ENCODE measurements around the gene SLC6A17.

SLC6A17 gene

DNA sequence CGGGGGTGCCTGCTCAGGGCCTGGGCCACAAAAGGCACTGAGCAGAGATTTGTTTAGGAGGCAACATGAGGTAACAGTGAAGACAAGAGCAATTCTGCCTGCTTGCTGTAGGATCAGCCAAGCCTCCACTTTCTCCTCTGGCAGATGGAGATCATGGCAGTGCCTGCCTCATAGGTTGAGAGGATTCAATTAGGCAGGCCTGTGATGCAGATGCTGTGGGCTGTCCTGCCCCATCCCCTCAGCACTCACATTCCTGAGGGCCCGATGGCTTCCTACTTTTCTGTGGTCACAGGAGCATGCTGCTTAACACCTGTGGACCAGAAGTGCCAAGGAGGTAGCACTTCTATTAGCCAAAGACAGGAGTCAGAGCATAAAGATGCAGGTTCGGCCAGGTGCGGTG is 39.2 kb upstream of the SLC6A17 start:
- H3K9me3 ChIP-seq (ENCODE audit: severe bottlenecking), result no peaks in the 10 kb centered on the region
- H3K36me3 ChIP-seq (ENCODE audit: low read depth), result no peaks in the 10 kb centered on the region
- ATAC-seq (ENCODE audit: low read depth) (no peak), DNase-seq (ENCODE audit: low spot score) (no peak)
- TF ChIP-seq, protein P1, sequence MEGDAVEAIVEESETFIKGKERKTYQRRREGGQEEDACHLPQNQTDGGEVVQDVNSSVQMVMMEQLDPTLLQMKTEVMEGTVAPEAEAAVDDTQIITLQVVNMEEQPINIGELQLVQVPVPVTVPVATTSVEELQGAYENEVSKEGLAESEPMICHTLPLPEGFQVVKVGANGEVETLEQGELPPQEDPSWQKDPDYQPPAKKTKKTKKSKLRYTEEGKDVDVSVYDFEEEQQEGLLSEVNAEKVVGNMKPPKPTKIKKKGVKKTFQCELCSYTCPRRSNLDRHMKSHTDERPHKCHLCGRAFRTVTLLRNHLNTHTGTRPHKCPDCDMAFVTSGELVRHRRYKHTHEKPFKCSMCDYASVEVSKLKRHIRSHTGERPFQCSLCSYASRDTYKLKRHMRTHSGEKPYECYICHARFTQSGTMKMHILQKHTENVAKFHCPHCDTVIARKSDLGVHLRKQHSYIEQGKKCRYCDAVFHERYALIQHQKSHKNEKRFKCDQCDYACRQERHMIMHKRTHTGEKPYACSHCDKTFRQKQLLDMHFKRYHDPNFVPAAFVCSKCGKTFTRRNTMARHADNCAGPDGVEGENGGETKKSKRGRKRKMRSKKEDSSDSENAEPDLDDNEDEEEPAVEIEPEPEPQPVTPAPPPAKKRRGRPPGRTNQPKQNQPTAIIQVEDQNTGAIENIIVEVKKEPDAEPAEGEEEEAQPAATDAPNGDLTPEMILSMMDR (IDR thresholded peaks at IDR 0.05; ENCODE audit: poor library complexity, severe bottlenecking), result no peak
- H3K4me1 ChIP-seq (ENCODE audit: insufficient read depth, poor library complexity, severe bottlenecking), result no peaks in the 10 kb centered on the region
- no peaks in the 10 kb centered on the region for H3K27me3 ChIP-seq (ENCODE audit: insufficient read depth, poor library complexity, severe bottlenecking)
- H3K27ac ChIP-seq (ENCODE audit: poor library complexity, severe bottlenecking), result no peak overlapping the region
- H3K4me3 ChIP-seq (ENCODE audit: severe bottlenecking), result no peak overlapping the region

DNA sequence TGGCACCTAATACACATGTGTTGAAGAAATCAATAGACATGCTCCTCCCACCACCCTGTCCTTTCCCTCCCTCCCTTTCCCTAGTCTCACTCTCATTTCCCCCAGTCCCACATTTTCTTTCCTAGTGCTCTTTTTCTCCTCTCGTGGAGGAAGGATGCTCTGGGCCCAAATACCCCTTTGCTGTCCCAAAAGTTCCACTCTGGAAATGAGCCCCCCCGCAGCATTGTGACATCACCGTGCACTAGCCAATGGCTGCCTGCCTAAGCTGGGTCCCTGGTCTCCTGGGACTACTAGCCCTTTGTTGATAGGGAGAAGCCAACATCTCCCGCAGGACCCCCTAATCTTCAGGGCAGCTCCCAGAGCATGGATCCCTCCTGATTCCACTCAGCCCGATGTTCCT is 38.2 kb upstream of the SLC6A17 start, which contains the start of gene UBL4B:
Gene UBL4B, plus strand, starts transcription at position 301 of the 400 bp plus-strand sequence. Its CDS starts 92 bp downstream, at position 393.
- TF ChIP-seq, protein P1 (IDR thresholded peaks at IDR 0.05; ENCODE audit: poor library complexity, severe bottlenecking), result no peak
- no peak for ATAC-seq (ENCODE audit: low read depth)
- no peak within 1 kb of the TSS for H3K27ac ChIP-seq (ENCODE audit: poor library complexity, severe bottlenecking)
- no peaks in the 10 kb centered on the region for H3K36me3 ChIP-seq (ENCODE audit: low read depth)
- no peak for DNase-seq (ENCODE audit: low spot score)
- no peaks in the 10 kb centered on the region for H3K27me3 ChIP-seq (ENCODE audit: insufficient read depth, poor library complexity, severe bottlenecking)
- no peak within 1 kb of the TSS for H3K4me3 ChIP-seq (ENCODE audit: severe bottlenecking)
- H3K4me1 ChIP-seq (ENCODE audit: insufficient read depth, poor library complexity, severe bottlenecking), result no peaks in the 10 kb centered on the region
- H3K9me3 ChIP-seq (ENCODE audit: severe bottlenecking), result no peaks in the 10 kb centered on the region

DNA sequence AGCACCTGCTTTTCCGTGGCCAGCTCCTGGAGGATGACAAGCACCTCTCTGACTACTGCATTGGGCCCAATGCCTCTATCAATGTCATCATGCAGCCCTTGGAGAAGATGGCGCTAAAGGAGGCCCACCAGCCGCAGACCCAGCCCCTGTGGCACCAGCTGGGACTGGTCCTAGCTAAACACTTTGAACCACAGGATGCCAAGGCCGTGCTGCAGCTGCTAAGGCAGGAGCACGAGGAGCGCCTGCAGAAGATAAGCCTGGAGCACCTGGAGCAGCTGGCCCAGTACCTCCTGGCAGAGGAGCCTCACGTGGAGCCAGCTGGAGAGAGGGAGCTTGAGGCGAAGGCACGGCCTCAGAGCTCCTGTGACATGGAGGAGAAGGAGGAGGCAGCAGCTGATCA is 37.6 kb upstream of the SLC6A17 start:
- H3K9me3 ChIP-seq (ENCODE audit: severe bottlenecking), result no peaks in the 10 kb centered on the region
- no peaks in the 10 kb centered on the region for H3K4me1 ChIP-seq (ENCODE audit: insufficient read depth, poor library complexity, severe bottlenecking)
- no peaks in the 10 kb centered on the region for H3K27me3 ChIP-seq (ENCODE audit: insufficient read depth, poor library complexity, severe bottlenecking)
- H3K27ac ChIP-seq (ENCODE audit: poor library complexity, severe bottlenecking), result no peak overlapping the region
- no peak for DNase-seq (ENCODE audit: low spot score)
- TF ChIP-seq, protein P1 (IDR thresholded peaks at IDR 0.05; ENCODE audit: poor library complexity, severe bottlenecking), result no peak
- no peaks in the 10 kb centered on the region for H3K36me3 ChIP-seq (ENCODE audit: low read depth)
- no peak overlapping the region for H3K4me3 ChIP-seq (ENCODE audit: severe bottlenecking)
- ATAC-seq (ENCODE audit: low read depth), result no peak

DNA sequence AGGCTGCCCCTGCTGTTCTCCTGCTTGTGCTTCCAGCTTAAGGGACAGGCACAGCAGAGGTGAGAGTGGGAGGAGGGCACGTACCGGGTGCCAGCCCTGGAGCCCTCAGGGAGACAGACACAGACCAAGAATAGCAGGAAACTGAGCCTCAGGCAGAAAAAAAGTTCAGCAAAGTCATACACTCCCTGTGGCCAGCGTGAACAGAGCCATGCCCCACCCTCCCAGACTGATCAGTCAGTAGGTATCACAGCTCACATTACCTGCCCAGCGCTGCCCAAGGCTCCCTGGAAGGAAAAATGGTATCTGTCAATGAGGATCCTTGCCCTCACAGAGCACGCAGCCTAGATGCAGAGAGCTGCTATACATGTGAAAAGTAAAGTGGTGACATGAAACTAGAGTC is 36.7 kb upstream of the SLC6A17 start:
- ATAC-seq (ENCODE audit: low read depth) (peak; percentile 62), DNase-seq (ENCODE audit: low spot score) (no peak)
- Histone ChIP-seq H3K36me3 (ENCODE audit: low read depth) (no peaks in the 10 kb centered on the region), H3K27me3 (ENCODE audit: insufficient read depth, poor library complexity, severe bottlenecking) (no peaks in the 10 kb centered on the region), H3K4me3 (ENCODE audit: severe bottlenecking) (no peak overlapping the region), H3K27ac (ENCODE audit: poor library complexity, severe bottlenecking) (no peak overlapping the region), H3K4me1 (ENCODE audit: insufficient read depth, poor library complexity, severe bottlenecking) (no peaks in the 10 kb centered on the region), H3K9me3 (ENCODE audit: severe bottlenecking) (no peaks in the 10 kb centered on the region)
- TF ChIP-seq, protein P1 (IDR thresholded peaks at IDR 0.05; ENCODE audit: poor library complexity, severe bottlenecking), result no peak

DNA sequence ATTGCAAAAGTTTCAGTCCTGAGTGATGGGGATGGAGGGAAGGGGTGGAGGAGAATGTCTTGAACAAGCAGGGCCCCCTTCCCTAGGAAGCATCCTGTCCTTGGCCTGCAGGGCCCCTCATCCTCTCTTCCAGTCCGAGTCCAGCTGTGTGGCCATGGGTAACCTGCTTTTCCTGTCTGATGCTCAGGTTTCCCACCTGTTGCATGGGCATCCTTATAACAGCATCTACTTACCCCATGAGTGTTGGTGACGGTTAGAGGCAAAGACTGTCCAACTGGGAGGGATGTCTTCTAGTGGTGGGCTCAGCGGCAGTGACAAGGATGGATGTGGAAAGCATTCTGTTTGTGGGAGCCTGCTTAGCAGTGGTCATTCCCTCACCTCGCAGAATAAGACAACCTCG is 36.1 kb upstream of the SLC6A17 start:
- no peak overlapping the region for H3K4me3 ChIP-seq (ENCODE audit: severe bottlenecking)
- ATAC-seq (ENCODE audit: low read depth) (no peak), DNase-seq (ENCODE audit: low spot score) (no peak)
- TF ChIP-seq, protein P1 (IDR thresholded peaks at IDR 0.05; ENCODE audit: poor library complexity, severe bottlenecking), result no peak
- H3K9me3 ChIP-seq (ENCODE audit: severe bottlenecking), result no peaks in the 10 kb centered on the region
- H3K27ac ChIP-seq (ENCODE audit: poor library complexity, severe bottlenecking), result no peak overlapping the region
- H3K4me1 ChIP-seq (ENCODE audit: insufficient read depth, poor library complexity, severe bottlenecking), result no peaks in the 10 kb centered on the region
- no peaks in the 10 kb centered on the region for H3K36me3 ChIP-seq (ENCODE audit: low read depth)
- no peaks in the 10 kb centered on the region for H3K27me3 ChIP-seq (ENCODE audit: insufficient read depth, poor library complexity, severe bottlenecking)

Measured in RWPE2 (cell line).